ENCODE measurements around the gene ZCCHC7.
"Not testable (repeated sequence)": the region's sequence is repeated elsewhere in the genome, so short reads cannot be mapped to it uniquely, and the experiment has no call there.

ZCCHC7 gene

DNA sequence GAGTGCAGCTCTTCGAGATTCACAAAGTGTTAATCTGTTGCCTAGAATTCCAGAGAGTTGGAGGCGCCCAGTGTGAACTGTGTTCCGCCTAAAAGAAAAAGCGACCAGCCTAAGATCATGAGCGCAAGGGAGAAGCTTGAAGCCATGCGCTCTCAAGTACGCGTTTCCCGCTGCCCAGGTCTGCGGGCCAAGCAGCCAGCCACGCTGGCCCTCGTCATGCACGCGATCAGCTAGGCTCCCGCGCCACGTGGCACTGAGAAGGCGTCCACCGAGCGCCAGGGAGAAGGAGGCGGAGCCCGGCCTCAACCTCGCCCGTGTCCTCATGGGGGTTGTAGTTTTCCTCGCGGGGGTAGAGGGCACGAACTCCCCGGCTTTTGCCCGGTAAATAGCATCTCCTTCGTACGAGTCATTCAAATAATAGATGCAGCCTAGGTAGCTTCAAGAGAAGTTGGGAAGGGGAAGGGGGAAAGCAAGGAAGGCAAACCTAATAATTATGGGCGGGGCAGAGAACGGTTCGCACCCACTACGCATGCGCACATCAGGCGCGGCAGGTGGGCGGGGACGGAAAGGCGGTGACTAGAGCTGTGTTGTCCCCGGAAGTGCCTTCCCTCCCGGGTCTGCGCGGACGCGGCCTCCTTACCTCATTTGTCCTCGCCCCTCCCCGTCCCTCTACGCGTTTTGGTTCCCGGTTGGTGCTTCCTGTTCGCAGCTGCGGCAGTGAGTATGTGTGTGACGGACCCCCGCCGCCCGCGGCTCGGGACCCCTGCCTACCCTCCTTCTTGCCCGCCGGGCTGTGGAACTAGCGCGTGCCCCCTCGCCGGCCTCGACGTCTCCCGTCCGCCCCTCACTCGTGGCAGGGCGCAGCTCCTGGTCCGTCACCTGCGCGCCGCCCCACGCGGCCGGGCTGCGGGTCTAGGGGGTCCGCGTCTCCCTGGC lies at the start of gene ZCCHC7:
TSS of gene ZCCHC7 (plus strand) at position 668 of the 936 bp plus-strand sequence.
- in situ Hi-C loops (cut with HindIII; ENCODE audit: low sequenced_read_pairs) = no loop called here

DNA sequence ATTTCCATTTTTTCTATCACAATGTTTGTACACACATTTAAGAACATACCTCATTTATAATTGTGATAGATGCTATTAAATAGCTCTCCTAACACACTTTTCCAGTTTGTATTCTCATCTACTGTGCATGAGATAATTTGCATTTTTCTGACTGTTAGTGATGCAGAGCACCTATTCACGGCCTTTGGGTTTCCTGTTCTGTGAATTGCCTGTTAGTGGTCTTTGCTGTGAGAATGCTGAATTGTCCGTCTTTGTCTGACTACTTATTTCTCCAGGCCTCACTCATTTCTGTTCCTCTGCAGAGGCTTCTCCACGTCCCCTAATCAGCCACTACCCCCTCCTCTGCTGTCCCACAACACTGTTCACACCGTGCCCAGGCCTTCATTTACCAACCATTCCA lies 45.6 kb upstream of the ZCCHC7 start:
- in situ Hi-C loops (cut with HindIII; ENCODE audit: low sequenced_read_pairs) = not testable (repeated sequence)

DNA sequence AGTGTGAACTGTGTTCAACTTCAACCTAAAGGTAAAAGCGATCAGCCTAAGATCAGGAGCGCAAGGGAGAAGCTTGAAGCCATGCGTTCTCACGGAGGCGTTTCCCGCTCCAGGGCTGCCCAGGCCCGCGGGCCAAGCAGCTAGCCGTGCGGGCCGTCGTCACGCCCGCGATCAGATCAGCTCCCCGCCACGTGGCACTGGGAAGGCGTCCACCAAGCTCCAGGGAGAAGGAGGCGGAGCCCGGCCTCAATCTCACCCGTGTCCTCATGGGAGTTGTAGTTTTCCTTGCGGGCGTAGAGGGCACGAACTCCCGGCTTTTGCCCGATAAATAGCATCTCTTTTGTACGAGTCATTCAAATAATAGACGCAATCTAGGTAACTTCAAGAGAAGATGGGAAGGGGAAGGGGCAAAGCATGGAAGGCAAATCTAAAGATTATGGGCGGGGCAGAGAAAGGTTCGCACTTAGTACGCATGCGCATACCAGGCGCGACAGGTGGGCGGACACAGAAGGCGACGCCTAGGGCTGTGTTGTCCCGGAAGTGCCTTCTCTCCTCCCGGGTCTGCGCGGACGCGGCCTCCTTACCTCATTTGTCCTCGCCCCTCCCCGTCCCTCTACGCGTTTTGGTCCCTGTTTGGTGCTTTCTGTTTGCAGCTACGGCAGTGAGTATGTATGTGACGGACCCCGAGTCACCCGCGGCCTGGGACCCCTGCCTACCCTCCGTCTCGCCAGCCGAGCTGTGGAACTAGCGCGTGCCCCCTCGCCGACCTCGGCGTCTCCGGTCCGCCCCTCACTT lies 40.8 kb upstream of the ZCCHC7 start:
- in situ Hi-C loops (cut with HindIII; ENCODE audit: low sequenced_read_pairs) = no loop called here

DNA sequence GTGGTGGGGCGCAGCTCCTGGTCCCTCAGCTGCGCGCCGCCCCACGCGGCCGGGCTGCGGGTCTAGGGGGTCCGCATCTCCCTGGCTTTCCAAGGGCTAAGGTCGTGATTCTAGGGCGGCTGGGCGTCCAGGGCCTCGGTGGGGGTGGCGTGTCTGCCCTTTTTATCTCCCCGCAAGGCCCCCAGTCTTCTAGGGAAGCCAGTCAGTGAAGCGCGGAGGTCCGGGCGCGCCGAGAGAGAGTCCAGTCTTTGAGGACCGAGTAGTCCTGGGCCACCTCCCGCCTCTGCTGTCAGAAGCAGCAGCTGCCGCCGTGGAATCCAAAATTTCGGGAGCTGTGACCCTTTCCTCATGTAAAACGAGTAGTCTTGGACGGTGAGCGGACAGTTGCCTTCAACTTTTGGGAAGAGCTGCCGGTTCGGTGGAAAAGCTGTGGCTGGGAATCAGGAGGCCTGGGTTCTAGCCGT lies 40.2 kb upstream of the ZCCHC7 start:
- in situ Hi-C loops (cut with HindIII; ENCODE audit: low sequenced_read_pairs) = not testable (repeated sequence)

DNA sequence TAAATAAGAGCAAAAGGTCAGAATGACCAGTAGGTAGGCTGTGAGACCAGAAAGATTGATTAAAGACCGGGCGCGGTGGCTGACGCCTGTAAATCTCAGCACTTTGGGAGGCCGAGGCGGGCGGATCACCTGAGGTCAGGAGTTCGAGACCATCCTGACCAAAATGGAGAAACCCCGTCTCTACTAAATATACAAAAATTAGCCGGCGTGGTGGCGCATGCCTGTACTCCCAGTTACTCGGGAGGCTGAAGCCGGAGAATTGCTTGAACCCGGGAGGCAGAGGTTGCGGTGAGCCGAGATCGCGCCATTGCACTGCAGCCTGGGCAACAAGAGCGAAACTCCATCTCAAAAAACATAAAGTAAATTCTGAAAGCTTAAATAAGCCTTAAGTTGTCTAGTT lies 38.9 kb upstream of the ZCCHC7 start:
- in situ Hi-C loops (cut with HindIII; ENCODE audit: low sequenced_read_pairs) = not testable (repeated sequence)

DNA sequence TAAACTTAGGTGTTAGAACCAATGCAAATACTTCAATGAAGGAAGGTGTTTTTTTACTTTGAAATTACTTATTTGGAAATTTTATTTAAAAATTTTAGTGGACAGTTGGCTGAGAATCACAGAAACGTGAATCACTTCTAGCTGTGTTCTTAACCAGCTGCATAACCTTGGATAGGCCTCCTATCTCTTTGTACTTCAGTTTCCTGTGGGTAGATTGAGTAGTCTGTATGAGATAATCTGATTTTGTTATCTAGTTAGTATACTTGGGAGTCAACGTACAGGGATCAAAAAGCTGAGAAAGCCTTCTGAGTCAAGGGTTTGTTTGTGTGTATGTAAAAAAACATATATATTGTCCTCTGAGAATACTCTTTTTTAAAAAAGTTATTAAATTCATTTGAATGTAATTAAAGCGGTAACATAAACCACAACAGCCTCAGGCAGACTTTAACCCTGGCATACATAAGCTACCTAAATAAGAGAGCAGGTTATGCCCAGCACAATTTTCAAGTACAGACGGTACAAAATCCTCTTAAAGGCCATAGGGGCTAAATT lies 38.1 kb upstream of the ZCCHC7 start:
- in situ Hi-C loops (cut with HindIII; ENCODE audit: low sequenced_read_pairs) = no loop called here

DNA sequence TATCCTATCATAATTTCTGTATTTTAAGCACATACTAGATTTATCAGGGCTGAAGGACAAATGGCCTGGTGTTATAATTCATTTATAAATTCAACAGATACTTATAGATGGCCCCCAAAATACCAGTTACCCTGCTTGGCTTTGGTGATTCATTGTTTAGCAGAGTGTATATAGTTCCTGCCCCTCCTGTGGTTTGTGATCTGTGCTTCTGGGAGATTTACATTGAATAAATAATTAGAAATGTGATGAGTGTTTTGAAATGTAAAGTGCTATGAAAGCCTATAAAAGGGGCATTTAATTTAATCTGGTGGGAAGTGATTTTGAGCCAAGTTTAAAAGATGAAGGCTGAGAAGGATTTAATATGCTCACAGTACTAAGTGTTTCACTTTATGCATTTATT lies 36.7 kb upstream of the ZCCHC7 start:
- in situ Hi-C loops (cut with HindIII; ENCODE audit: low sequenced_read_pairs) = no loop called here

DNA sequence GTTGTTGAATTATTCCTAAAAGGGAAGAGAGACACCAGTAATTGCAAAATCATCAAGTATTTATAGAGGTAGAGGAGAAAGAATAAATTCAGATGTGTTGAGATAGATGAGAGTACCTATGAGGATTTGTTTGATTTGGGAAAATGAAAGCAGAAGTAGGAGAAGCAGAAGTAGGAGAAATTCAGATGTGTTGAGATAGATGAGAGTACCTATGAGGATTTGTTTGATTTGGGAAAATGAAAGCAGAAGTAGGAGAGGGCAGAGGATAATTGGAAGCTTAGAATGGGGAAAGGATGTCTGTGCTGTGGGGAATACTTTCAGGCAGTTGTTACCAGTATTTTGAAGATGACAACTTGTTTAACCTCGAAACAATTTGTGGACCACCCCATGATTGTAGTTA lies 35.1 kb upstream of the ZCCHC7 start:
- in situ Hi-C loops (cut with HindIII; ENCODE audit: low sequenced_read_pairs) = no loop called here

DNA sequence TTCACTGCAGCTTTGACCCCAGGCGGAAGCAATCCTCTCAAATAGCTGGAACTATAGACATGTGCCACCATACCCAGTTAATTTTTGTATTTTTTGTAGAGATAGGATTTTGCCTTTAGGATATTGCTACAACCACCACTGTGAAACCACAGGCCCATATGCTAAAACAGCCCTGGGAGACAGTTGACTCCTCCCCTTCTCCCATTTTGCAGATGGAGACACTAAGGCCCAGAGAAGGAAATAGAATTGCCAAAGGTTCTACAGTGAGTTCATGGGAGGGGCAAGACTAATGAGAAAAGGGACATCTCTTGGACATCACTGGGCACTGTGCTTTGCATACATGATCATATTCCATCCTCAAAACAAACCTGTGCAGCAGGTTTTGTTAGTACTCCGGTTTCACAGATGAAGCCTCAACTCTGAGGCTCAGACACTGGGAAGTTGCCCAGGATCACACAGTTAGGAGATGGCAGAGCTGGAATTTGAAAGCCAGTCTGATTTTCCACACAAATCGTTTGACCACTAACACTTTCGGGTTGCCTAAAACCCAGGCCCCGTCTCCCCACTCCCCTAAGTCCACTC lies 27.6 kb upstream of the ZCCHC7 start:
- in situ Hi-C loops (cut with HindIII; ENCODE audit: low sequenced_read_pairs) = not testable (repeated sequence)

DNA sequence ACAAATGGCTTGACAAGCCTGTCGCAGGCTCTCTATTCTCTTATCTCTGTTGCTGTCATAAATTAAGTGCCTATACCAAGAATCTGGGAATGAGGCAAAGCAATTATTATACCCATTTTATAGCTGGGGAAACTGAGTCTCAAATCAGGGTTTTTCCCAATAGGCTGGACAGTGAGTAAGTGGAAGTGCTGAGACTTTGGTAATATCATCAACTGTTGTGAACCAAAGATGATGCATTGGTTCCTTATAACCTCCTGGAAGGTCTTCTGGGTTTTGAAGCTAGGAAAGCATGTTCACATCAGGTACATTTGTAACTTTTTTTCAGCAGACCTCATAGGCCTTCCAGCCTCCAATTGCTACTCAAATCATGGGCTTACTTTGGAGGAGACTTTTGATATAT lies 25.6 kb upstream of the ZCCHC7 start:
- in situ Hi-C loops (cut with HindIII; ENCODE audit: low sequenced_read_pairs) = no loop called here

DNA sequence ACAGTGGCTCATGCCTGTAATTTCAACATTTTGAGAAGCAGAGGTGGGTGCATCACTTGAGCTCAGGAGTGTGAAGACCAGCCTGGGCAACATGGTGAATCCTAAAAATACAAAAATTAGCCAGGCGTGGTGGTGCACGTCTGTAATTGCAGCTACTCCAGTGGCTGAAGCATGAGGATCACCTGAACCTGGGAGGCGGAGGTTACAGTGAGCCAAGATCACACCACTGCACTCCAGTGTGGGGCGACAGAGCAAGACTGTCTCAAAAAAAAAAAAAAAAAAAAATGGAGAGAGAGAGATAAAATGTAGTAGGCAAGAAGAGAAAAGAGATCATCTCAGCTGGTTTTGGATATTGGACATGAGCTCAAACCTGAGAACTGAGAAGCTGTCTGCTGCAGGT lies 23.7 kb upstream of the ZCCHC7 start:
- in situ Hi-C loops (cut with HindIII; ENCODE audit: low sequenced_read_pairs) = no loop called here

DNA sequence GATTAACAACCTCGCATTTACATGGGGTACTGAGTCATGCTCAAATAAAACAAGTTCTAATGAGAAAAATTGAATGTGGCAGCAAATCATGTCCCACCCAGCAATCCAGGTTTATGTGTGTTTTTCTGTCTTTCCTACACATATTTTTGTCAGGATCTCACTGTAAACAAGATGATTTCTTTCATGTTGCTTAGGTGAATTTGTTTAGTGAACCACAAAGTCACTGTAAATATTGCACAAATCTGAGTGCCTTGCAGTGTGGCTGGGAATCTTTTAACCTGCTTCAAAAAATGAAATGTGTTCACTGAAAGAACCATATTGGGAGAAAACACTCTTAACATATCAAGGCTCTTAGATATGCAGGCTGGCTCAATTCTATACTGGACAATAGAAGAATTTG lies 23.1 kb upstream of the ZCCHC7 start:
- in situ Hi-C loops (cut with HindIII; ENCODE audit: low sequenced_read_pairs) = no loop called here

DNA sequence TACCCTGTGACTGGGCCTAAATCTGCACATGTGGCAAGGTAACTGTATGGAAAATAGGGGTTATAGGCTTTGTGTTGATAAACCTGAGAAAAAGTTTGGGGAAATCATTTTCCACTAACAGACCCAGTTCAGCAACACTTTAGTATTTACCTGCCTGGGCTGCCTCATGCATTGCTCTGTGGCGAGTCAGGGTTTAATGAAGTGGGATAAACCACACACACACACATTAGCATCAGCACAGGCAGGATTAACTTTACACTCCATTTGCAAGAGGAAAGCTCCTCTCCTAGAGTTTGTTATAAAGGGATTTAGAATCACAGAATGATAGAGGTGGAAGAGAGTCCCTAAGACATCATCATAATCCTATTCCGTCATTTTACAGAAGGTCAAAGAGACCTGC lies 20.0 kb upstream of the ZCCHC7 start:
- in situ Hi-C loops (cut with HindIII; ENCODE audit: low sequenced_read_pairs) = no loop called here

DNA sequence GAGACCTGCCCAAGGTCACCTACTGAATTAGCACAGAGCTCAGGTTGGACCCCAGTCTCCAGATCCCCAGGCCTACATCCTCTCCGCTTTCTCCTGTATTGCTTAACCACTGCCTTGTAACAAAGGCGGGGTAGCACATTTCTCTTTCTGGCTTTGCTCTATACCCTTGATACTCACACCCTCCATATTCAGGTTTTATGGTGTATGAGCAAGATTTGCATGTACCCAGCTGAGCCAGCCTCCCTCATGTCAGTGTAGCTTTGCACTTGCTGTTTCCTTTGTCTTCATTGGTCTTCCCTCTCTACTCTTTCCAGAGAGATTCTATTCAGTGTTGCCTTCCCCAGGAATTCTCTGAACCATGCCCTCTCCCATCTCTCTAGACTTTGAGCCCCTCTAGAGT lies 19.6 kb upstream of the ZCCHC7 start:
- in situ Hi-C loops (cut with HindIII; ENCODE audit: low sequenced_read_pairs) = no loop called here

DNA sequence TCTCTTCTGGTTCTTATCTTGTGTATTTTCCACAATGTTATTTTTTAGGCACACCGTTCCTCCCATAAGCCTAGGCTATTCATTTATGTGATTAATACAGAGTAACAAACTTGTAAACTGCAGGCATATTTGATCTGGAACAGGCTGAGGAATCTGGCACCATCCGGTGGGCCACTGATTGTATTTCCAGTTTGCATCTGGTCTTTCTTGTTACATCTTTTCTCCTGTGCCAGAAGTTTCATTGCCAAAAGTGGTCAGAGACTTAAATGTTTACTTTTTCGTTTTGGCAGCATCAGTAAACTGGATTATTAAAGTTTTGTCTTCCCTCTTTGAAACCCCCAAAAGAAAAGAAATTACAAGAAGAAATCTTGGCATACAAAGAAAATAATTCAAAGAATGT lies 17.9 kb upstream of the ZCCHC7 start:
- in situ Hi-C loops (cut with HindIII; ENCODE audit: low sequenced_read_pairs) = no loop called here

DNA sequence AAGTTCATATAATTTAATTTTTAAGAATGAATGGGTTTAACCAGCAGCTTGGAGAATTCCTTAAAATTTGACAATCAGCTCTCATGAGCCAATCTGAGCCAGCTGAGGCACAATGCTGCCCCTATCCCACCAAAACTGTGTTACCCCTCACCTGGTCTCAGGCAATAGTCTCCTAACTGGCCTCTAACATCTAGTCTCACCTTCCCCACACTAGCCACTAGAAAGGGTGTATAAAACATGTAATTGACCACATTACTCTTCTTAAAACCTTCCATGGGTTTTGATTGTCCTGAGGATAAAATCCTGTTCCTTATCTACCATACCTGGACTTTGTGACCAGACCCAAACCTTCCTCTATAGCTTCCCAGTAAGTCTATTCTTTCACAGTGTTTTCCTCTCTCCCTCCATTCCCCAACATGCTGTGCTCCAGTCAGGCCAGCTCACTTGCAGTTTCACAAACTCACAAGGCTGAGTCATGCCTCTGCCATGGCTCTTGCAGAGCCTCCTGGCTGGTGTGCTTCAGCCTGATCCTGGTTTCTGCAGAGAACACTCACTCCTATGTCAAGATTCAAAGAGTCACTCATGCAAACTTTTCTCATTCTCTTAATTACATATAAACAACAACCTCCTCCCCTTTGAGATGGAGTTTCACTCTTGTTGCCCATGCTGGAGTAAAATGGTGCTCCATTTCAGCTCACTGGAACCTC lies 16.0 kb upstream of the ZCCHC7 start:
- in situ Hi-C loops (cut with HindIII; ENCODE audit: low sequenced_read_pairs) = no loop called here

DNA sequence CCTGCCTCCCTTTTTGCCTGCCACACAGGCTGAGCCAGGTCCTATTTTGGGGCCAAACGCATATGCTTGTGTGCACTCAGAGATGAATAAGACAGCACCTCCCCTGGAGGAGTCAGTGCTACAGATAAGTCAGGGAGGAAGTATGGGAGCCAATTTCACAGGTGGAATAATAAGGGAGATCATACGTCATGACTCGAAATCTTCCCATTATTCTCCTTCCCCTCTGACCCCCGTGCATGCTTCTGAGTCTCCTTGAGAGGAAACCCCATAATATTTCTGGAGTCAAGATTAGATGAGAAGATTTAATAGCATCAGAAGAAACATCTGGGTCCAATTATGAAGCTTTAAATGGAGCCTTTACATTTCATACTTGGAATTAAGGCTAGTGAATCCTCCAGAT lies 15.1 kb upstream of the ZCCHC7 start:
- in situ Hi-C loops (cut with HindIII; ENCODE audit: low sequenced_read_pairs) = no loop called here

DNA sequence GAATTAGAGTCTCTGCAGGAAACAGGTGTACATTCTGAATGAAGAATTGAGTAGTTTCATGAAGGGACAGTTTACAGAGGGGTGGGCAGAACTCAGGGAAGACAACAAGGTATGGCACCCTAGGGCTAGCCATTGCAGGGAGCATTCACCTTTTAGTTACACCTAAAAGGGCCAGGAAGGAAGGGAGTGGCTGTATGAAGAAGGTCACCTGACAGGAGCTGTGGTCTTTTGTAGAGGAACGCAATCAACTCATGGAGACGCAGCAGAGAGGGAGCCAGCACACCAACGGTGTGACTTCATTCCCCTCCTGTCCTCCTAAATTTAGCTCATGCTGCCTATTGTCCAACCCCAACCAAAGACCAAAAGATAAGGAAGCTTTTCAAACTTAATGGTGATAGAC lies 12.7 kb upstream of the ZCCHC7 start:
- in situ Hi-C loops (cut with HindIII; ENCODE audit: low sequenced_read_pairs) = no loop called here

DNA sequence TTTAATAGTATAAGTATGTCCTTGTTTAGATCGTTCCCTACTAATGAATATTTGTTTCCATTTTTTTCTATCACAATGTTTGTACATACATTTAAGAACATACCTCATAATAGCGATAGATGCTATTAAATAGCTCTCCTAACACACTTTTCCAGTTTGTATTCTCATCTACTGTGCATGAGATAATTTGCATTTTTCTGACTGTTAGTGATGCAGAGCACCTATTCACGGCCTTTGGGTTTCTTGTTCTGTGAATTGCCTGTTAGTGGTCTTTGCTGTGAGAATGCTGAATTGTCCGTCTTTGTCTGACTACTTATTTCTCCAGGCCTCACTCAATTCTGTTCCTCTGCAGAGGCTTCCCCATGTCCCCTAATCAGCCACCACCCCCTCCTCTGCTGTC lies 5.9 kb upstream of the ZCCHC7 start:
- in situ Hi-C loops (cut with HindIII; ENCODE audit: low sequenced_read_pairs) = not testable (repeated sequence)

DNA sequence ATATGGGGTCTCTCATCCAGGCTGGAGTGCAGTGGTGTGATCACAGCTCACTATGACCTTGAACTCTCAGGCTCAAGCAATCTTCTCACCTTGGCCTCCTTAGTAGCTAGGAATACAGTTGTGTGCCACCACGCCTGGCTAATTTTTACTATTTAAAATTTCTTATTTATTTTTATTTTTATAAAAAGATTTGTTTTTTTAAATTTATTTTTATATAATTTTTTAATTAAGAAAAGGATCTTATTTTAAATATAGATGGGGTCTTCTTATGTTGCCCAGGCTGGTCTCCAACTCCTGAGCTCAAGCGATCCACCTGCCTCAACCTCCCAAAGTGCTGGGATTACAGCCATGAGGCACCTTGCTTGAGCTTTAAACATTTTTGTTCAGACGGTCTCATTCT lies 2.4 kb upstream of the ZCCHC7 start:
- in situ Hi-C loops (cut with HindIII; ENCODE audit: low sequenced_read_pairs) = no loop called here

DNA sequence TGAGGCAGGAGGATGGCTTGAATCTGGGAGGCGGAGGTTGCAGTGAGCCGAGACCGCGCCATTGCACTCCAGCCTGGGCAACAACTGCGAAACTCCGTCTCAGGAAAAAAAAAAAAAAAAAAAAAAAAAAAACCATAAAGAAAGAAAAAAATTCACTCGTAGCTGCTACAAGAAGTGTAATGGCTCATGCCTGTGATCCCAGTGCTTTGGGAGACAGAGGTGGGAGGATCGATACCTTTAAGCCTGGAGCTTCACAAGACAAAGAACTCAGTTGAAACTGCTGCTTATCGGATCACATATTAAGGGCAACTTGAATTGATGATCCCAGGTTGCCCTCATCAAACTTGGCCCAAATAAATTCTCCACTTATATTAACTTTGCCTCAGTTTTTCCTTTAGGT lies 1.0 kb upstream of the ZCCHC7 start:
- in situ Hi-C loops (cut with HindIII; ENCODE audit: low sequenced_read_pairs) = no loop called here

All from DLD1 (cell line).